ENCODE data around the gene NOTCH1. TPM values are rescaled to one million over a fixed set of nuclear protein-coding genes. Genes with fewer than 3 reads are reported as not detected.

The NOTCH1 gene
- total and polyA plus RNA-seq, 2 of the 8 experiments (the other 6 are each of a cell fraction or from before 2014, with no cell fraction given), result 6.9 to 55.6 TPM

- H2BK120ac ChIP-seq (replicated peaks; ENCODE audit: low read depth, low read length), result no peak overlapping the region
- H3K4me3 ChIP-seq (ENCODE audit: extremely low read depth in 1 of 4, insufficient read depth in 2 of 4, low read depth in 3 of 4, low read length in 4 of 4), result no peak overlapping the region
- H3K9ac ChIP-seq (replicated peaks in 1 of 4; ENCODE audit: extremely low read depth in 1 of 4, low read depth in 3 of 4, low read length in 3 of 4), result no peak overlapping the region
- no peak overlapping the region for H3K4me2 ChIP-seq (ENCODE audit: insufficient read depth in 1 of 2, low read depth in 2 of 2, low read length in 2 of 2)
- DNase-seq (ENCODE audit: low read depth in 1 of 2, low spot score in 2 of 2), result no peak
- H3K4ac ChIP-seq (replicated peaks; ENCODE audit: insufficient read length, low read depth, low read length), result no peak overlapping the region
- no peak overlapping the region for H3K14ac ChIP-seq (ENCODE audit: insufficient read length)
- peak overlapping the region; percentile 95; the same call in 1 of the 2 replicates for H2BK15ac ChIP-seq (ENCODE audit: low read length)
- H3K79me1 ChIP-seq (ENCODE audit: low read depth, low read length), result no peaks in the 10 kb centered on the region; the same call in 1 of the 2 replicates
- no peak overlapping the region for H3K27ac ChIP-seq (ENCODE audit: low read depth, low read length)
- no peak overlapping the region; the same call in 1 of the 2 replicates for H2BK20ac ChIP-seq (ENCODE audit: low read length)
- no peaks in the 10 kb centered on the region for H3K36me3 ChIP-seq (ENCODE audit: control insufficient read depth in 2 of 4, insufficient read depth in 4 of 4, low read length in 3 of 4)
- ChIA-PET CTCF (ENCODE audit: partially characterized antibody) (interaction anchor here (1.1 kb wide), 1 partner anchor 196 kb away, joined by 3 read pairs; no protein-coding TSS in a partner anchor), POLR2A (ENCODE audit: partially characterized antibody) (interaction anchor here (0.9 to 1.6 kb wide), 3 partner anchors 9 to 27 kb away, joined by 3 to 4 read pairs (median 3); no protein-coding TSS in a partner anchor)
- H3K56ac ChIP-seq (replicated peaks; ENCODE audit: insufficient read length, low read depth, low read length), result no peak overlapping the region
- H2BK5ac ChIP-seq (ENCODE audit: low read depth, low read length), result no peak overlapping the region
- no peaks in the 10 kb centered on the region for H3K27me3 ChIP-seq (replicated peaks in 1 of 4; ENCODE audit: control insufficient read depth in 3 of 4, extremely low read depth in 1 of 4, insufficient read depth in 3 of 4, low read length in 3 of 4)
- no peak overlapping the region for H4K8ac ChIP-seq (ENCODE audit: extremely low read depth, insufficient read depth, low read length)
- peaks cover 8% of the 10 kb centered on the region; the same call in 1 of the 2 replicates for H3K23me2 ChIP-seq (ENCODE audit: low read depth, low read length)
- H4K91ac ChIP-seq (replicated peaks; ENCODE audit: insufficient read length, low read length), result peak overlapping the region; percentile 17
- peaks cover 12 to 36% (median 31%) of the 10 kb centered on the region in 4 experiments for H3K4me1 ChIP-seq (replicated peaks in 1 of 4; ENCODE audit: control insufficient read depth in 3 of 4, insufficient read depth in 4 of 4, low read length in 3 of 4)
- WGBS, 2 experiments (ENCODE audit: extremely low coverage in 1 of 2, insufficient coverage in 1 of 2, insufficient read length in 1 of 2, insufficient replicate concordance in 2 of 2, low coverage in 1 of 2, low lambda C conversion rate in 2 of 2, missing lambda C conversion rate in 1 of 2), result 91% methylated on average over 8 of the region's 8 CpGs; no CpG with 5 or more reads in 1 of the 2 experiments
- no peaks in the 10 kb centered on the region for H3K9me3 ChIP-seq (ENCODE audit: insufficient read depth in 2 of 2, low read depth in 1 of 2, low read length in 1 of 2)
- no peak overlapping the region for H4K5ac ChIP-seq (ENCODE audit: insufficient read length, low read depth, low read length)
- no peak overlapping the region for H2AFZ ChIP-seq (ENCODE audit: low read length)
- FAIRE-seq, result no peak
- peaks cover 0 to 3% of the 10 kb centered on the region in 2 experiments for H4K20me1 ChIP-seq (replicated peaks in 1 of 2; ENCODE audit: control insufficient read depth in 1 of 2, insufficient read depth in 2 of 2, low read length in 2 of 2)
- H2BK12ac ChIP-seq (ENCODE audit: low read depth, low read length), result peak overlapping the region; percentile 96; the same call in 1 of the 2 replicates
- peak overlapping the region; percentile 1; the same call in 1 of the 2 replicates for H2AK5ac ChIP-seq (ENCODE audit: low read depth, low read length)
- H3K23ac ChIP-seq (ENCODE audit: insufficient read length), result no peak overlapping the region
- H3K18ac ChIP-seq (ENCODE audit: extremely low read depth, low read length), result no peak overlapping the region
- no peaks in the 10 kb centered on the region for H3K79me2 ChIP-seq (ENCODE audit: control insufficient read depth in 1 of 2, insufficient read depth in 2 of 2, low read length in 2 of 2)
- TF ChIP-seq JUN (IDR thresholded peaks at IDR 0.05; ENCODE audit: low read depth, low read length) (no peak), USF2 (IDR thresholded peaks at IDR 0.05; ENCODE audit: low read length) (no peak), POLR2AphosphoS5 (IDR thresholded peaks at IDR 0.05; ENCODE audit: low read depth, low read length) (no peak), CEBPB (IDR thresholded peaks at IDR 0.05; ENCODE audit: low read depth, low read length) (no peak), YY1 (IDR thresholded peaks at IDR 0.05; ENCODE audit: low read depth, low read length) (no peak), SRF (IDR thresholded peaks at IDR 0.05; ENCODE audit: low read depth, low read length) (no peak), EZH2 (IDR thresholded peaks at IDR 0.05; ENCODE audit: low read depth, low read length, severe bottlenecking) (no peak), CREB1 (IDR thresholded peaks at IDR 0.05) (no peak), TEAD4 (IDR thresholded peaks at IDR 0.05; ENCODE audit: low read depth, low read length) (no peak), FOSL1 (IDR thresholded peaks at IDR 0.05; ENCODE audit: insufficient read depth, low read depth, low read length) (no peak), BACH1 (IDR thresholded peaks at IDR 0.05; ENCODE audit: low read length) (no peak)
- TF ChIP-seq, protein P1, sequence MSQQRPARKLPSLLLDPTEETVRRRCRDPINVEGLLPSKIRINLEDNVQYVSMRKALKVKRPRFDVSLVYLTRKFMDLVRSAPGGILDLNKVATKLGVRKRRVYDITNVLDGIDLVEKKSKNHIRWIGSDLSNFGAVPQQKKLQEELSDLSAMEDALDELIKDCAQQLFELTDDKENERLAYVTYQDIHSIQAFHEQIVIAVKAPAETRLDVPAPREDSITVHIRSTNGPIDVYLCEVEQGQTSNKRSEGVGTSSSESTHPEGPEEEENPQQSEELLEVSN (IDR thresholded peaks at IDR 0.05), result no peak
- TF ChIP-seq, protein P2, sequence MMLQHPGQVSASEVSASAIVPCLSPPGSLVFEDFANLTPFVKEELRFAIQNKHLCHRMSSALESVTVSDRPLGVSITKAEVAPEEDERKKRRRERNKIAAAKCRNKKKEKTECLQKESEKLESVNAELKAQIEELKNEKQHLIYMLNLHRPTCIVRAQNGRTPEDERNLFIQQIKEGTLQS (IDR thresholded peaks at IDR 0.05; ENCODE audit: insufficient read depth, low read depth, low read length), result no peak
Measured at GRCh38 chr9:136576269-136576626, 30.4 kb upstream of the NOTCH1 start.
